ENCODE data around the gene FOXP1.

- TF ChIP-seq EZH2phosphoT487 (IDR thresholded peaks at IDR 0.05; ENCODE audit: insufficient read depth, low read depth) (no peak), EZH2 (IDR thresholded peaks at IDR 0.05; ENCODE audit: insufficient read depth, poor library complexity, severe bottlenecking) (no peak)
Measured at GRCh38 chr3:71153713-71154112, 429.8 kb downstream of the FOXP1 start.
